HEK293T (cell line): ENCODE results near the gene ATP4A.

Experiments
- BHLHE40 ChIP-seq: fragments of 450-650 bp; IDR thresholded peaks from 2 replicates; pipeline ENCODE4 v1.6.1; 2016; ENCODE audit warnings: mild to moderate bottlenecking, moderate library complexity, borderline replicate concordance
- ELF4 ChIP-seq: fragments of 450-650 bp; IDR thresholded peaks from 2 replicates; pipeline ENCODE4 v1.6.1; 2017; ENCODE audit warnings: antibody characterized with exemption
- FOXA1 ChIP-seq: fragments of 450-650 bp; IDR thresholded peaks from 2 replicates; pipeline ENCODE4 v1.6.1; 2016; ENCODE audit warnings: mild to moderate bottlenecking
- FOXK2 ChIP-seq: fragments of 450-650 bp; IDR thresholded peaks from 2 replicates; pipeline ENCODE4 v1.6.1; 2016; ENCODE audit warnings: mild to moderate bottlenecking
- FOXM1 ChIP-seq: fragments of 450-650 bp; IDR thresholded peaks from 2 replicates; pipeline ENCODE4 v1.6.1; 2017; ENCODE audit warnings: mild to moderate bottlenecking, borderline replicate concordance
- HDGF ChIP-seq: fragments of 450-650 bp; IDR thresholded peaks from 2 replicates; pipeline ENCODE4 v1.6.1; 2017; ENCODE audit warnings: antibody characterized with exemption, borderline replicate concordance
- NFRKB ChIP-seq: fragments of 450-650 bp; IDR thresholded peaks from 2 replicates; pipeline ENCODE4 v1.6.1; 2016; ENCODE audit warnings: mild to moderate bottlenecking, moderate library complexity
- PKNOX1 ChIP-seq: fragments of 450-650 bp; IDR thresholded peaks from 2 replicates; pipeline ENCODE4 v1.6.1; 2016
- SP1 ChIP-seq: fragments of 450-650 bp; IDR thresholded peaks from 2 replicates; pipeline ENCODE4 v1.6.1; 2017
- SUZ12 ChIP-seq: fragments of 450-650 bp; IDR thresholded peaks from 2 replicates; pipeline ENCODE4 v1.6.1; 2016; ENCODE audit warnings: mild to moderate bottlenecking
- TARDBP ChIP-seq: fragments of 450-650 bp; IDR thresholded peaks from 2 replicates; pipeline ENCODE4 v1.6.1; 2016

GRCh38 chr19:35577918-35578317 is 14.5 kb upstream of the ATP4A start:
- no peak for TF ChIP-seq HDGF
- TF ChIP-seq ELF4 = no peak
- no peak for TF ChIP-seq FOXA1
- no peak for TF ChIP-seq FOXM1
- no peak for TF ChIP-seq FOXK2
- no peak for TF ChIP-seq PKNOX1
- no peak for TF ChIP-seq SUZ12
- no peak for TF ChIP-seq SP1
- TF ChIP-seq TARDBP = no peak
- TF ChIP-seq BHLHE40 = no peak
- no peak for TF ChIP-seq NFRKB
